ENCODE results near the gene SRP68. TPM values are rescaled to one million over a fixed set of nuclear protein-coding genes. Genes with fewer than 3 reads are reported as not detected.

The SRP68 gene
- total RNA-seq, 1 donor from 2014 or later, result 71.5 TPM

GRCh38 chr17:75996665-75997590, 75.4 kb downstream of the SRP68 start:
- ATAC-seq, result peak; percentile 89

- ATAC-seq, result no peak
Observed at GRCh38 chr17:75995385-75995925, 76.9 kb downstream of the SRP68 start.

GRCh38 chr17:75994802-75995370, 77.4 kb downstream of the SRP68 start:
- ATAC-seq, result no peak

- ATAC-seq, result no peak
Observed at GRCh38 chr17:75991396-75991795, 80.9 kb downstream of the SRP68 start.

Other genes starting within 250 kb of the SRP68 start
- 26.0 TPM for gene UNC13D, start 228.1 kb downstream of the SRP68 start, total RNA-seq
- 57.5 TPM for gene WBP2, start 217.2 kb downstream of the SRP68 start, total RNA-seq
- gene TRIM47, start 193.9 kb downstream of the SRP68 start, total RNA-seq, result 23.4 TPM
- gene TRIM65, start 175.6 kb downstream of the SRP68 start, total RNA-seq, result 10.6 TPM
- 81.8 TPM for gene MRPL38, start 167.6 kb downstream of the SRP68 start, total RNA-seq
- gene FBF1, start 131.5 kb downstream of the SRP68 start, total RNA-seq, result 7.8 TPM
- gene ACOX1, start 93.4 kb downstream of the SRP68 start, total RNA-seq, result 66.0 TPM
- 25.5 TPM for gene TEN1, start 93.3 kb downstream of the SRP68 start, total RNA-seq
- 4.1 TPM for gene CDK3, start 71.7 kb downstream of the SRP68 start, total RNA-seq
- 175 TPM for gene EVPL, start 45.2 kb downstream of the SRP68 start, total RNA-seq
- gene GALR2, start 2.3 kb upstream of the SRP68 start, total RNA-seq, result 0.44 TPM
- gene ZACN, start 6.7 kb upstream of the SRP68 start, total RNA-seq, result not detected
- 91.1 TPM for gene EXOC7, start 31.3 kb upstream of the SRP68 start, total RNA-seq
- not detected for gene FOXJ1, start 68.7 kb upstream of the SRP68 start, total RNA-seq
- 0.32 TPM for gene RNF157, start 168.0 kb upstream of the SRP68 start, total RNA-seq
- 86.9 TPM for gene UBALD2, start 192.8 kb upstream of the SRP68 start, total RNA-seq
- gene QRICH2, start 235.8 kb upstream of the SRP68 start, total RNA-seq, result 1.6 TPM

Data from esophagus mucosa (tissue), 1 donor.